GM12892 (cell line): Measurements from ENCODE around the gene IPO13.

Experiments used
- POLR2A ChIP-seq: IDR thresholded peaks from 2 replicates; pipeline ENCODE4 v1.6.1; 2011; ENCODE audit warnings: low read depth, low read length, control low read depth
- POLR2AphosphoS5 ChIP-seq: IDR thresholded peaks from 2 replicates; pipeline ENCODE4 v1.6.1; 2011; ENCODE audit warnings: low read depth, low read length, control low read depth
- TAF1 ChIP-seq: IDR thresholded peaks from 2 replicates; pipeline ENCODE4 v1.6.1; 2011; ENCODE audit warnings: low read depth, mild to moderate bottlenecking, control low read depth, low read length, borderline replicate concordance

GRCh38 chr1:43981135-43981491, 34.4 kb downstream of the IPO13 start:
- TF ChIP-seq TAF1 = no peak
- no peak for TF ChIP-seq POLR2AphosphoS5
- no peak for TF ChIP-seq POLR2A
